Measurements from ENCODE around the gene RUFY4.

RUFY4 gene

DNA sequence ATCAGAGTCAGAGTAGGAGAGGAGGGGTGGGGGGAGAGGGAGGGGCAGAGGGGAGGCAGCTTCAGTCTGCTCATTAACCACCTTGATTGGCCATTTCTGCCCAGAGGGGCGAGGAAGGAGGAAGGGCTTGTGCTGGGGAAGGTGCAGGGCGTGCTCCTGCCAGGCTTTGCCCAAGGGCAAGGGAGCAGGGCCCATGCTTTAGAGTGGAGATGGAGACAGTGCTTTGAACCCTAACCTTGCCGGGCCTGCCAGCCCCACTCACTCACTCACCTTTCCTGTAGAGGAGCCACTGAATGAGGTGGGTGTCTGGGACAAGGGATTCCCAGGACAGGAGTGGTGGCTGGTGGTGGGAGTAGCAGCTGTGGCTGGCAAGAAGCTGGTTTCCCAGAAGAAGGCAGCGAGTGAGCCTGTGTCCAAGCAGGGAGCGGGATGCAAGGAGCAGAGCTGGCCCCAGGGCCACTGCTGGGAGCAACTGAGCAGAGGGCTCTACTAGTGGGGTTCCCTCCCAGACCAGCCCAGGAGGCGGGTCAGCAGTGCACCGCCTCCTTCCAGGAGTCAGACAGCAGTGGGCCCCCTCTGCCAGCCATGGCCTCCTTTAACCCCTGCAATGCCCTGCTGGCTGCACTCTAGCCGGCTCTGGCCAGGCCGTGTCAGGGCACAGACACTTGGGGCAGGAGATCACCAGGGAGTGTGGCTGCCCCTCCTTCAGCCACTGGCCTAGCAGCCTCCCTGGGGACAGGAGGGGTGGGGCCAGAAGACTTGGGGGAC lies 3.6 kb upstream of the RUFY4 start:
- H3K4me3 ChIP-seq (ENCODE audit: low read length): no peak overlapping the region
- H3K79me2 ChIP-seq (ENCODE audit: low read length): no peaks in the 10 kb centered on the region
- peaks cover 2% of the 10 kb centered on the region; the same call in 1 of the 2 replicates for H3K27me3 ChIP-seq (ENCODE audit: low read depth, low read length)
- TF ChIP-seq CTCF (IDR thresholded peaks at IDR 0.05; ENCODE audit: low read depth, low read length) (no peak), EZH2phosphoT487 (IDR thresholded peaks at IDR 0.05; ENCODE audit: low read depth) (no peak)
- no peak overlapping the region for H2AFZ ChIP-seq (ENCODE audit: low read depth, low read length)
- no peaks in the 10 kb centered on the region for H4K20me1 ChIP-seq (ENCODE audit: insufficient read depth, low read length)
- H3K4me1 ChIP-seq (ENCODE audit: low read length): peaks cover 31% of the 10 kb centered on the region
- H3K36me3 ChIP-seq (replicated peaks; ENCODE audit: low read depth, low read length): no peaks in the 10 kb centered on the region
- no peak overlapping the region for H3K9ac ChIP-seq (ENCODE audit: low read length)
- no peaks in the 10 kb centered on the region for H3K9me3 ChIP-seq (ENCODE audit: insufficient read depth, low read length)
- H3K27ac ChIP-seq (ENCODE audit: low read length): no peak overlapping the region
- H3K4me2 ChIP-seq (ENCODE audit: low read length): no peak overlapping the region

DNA sequence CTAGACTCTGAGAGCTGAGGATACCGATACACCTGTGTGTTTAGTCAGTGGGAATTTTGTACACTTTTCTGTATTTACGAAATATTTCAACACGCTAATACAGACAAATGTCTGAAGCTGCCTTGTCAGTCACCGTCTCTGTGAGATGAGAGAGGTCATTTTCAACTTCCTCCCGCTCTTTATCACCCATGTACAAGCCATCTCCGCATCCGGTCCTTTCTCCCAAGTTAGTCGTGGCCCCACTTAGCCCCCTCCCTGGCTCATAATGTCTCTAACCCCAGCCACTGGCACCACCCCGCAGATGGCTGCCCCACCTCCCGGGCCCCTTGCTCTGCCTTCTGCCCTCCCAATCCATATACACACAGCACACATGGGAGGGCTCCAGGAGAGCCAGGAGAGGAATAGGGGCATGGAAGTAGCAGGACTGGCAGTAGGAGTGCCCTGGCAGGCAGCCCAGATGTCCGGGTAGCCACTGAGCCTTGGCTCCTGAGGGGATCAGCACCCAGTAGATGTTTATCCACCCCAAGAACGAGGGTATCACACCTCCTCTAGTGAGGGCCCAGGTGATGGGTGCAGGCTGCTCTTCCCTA lies 2.0 kb upstream of the RUFY4 start:
- Histone ChIP-seq H3K36me3 (replicated peaks; ENCODE audit: low read depth, low read length) (no peaks in the 10 kb centered on the region), H3K9me3 (ENCODE audit: insufficient read depth, low read length) (no peaks in the 10 kb centered on the region), H3K4me2 (ENCODE audit: low read length) (no peak overlapping the region), H3K9ac (ENCODE audit: low read length) (no peak overlapping the region), H3K27ac (ENCODE audit: low read length) (no peak overlapping the region), H3K27me3 (ENCODE audit: low read depth, low read length) (peaks cover 2% of the 10 kb centered on the region; the same call in 1 of the 2 replicates), H3K79me2 (ENCODE audit: low read length) (no peaks in the 10 kb centered on the region), H3K4me1 (ENCODE audit: low read length) (peaks cover 31% of the 10 kb centered on the region), H3K4me3 (ENCODE audit: low read length) (no peak overlapping the region), H4K20me1 (ENCODE audit: insufficient read depth, low read length) (no peaks in the 10 kb centered on the region), H2AFZ (ENCODE audit: low read depth, low read length) (no peak overlapping the region)
- TF ChIP-seq CTCF (IDR thresholded peaks at IDR 0.05; ENCODE audit: low read depth, low read length) (no peak), EZH2phosphoT487 (IDR thresholded peaks at IDR 0.05; ENCODE audit: low read depth) (no peak)

DNA sequence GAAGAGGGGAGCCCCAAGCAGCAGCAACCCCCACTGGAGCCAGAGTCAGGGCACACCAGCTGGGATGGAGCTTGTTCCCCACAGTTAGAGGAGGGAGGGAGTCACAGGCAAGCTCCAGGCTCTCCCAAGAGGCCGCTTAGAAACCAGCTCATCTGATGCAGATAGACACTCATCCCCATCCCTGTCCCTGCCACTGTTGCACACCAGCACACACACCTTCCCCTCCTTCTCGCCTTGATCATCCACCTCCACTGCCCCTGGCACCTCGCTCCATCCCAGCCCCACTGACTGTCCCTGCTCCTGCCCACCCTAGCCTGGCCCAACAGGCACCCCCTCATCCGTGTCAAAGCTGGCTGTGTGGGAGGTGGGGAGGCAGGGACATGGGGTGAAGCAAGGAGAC lies 1.5 kb upstream of the RUFY4 start:
- TF ChIP-seq EZH2phosphoT487 (IDR thresholded peaks at IDR 0.05; ENCODE audit: low read depth) (no peak), CTCF (IDR thresholded peaks at IDR 0.05; ENCODE audit: low read depth, low read length) (no peak)
- no peak overlapping the region for H3K9ac ChIP-seq (ENCODE audit: low read length)
- H2AFZ ChIP-seq (ENCODE audit: low read depth, low read length): no peak overlapping the region
- no peaks in the 10 kb centered on the region for H4K20me1 ChIP-seq (ENCODE audit: insufficient read depth, low read length)
- H3K79me2 ChIP-seq (ENCODE audit: low read length): no peaks in the 10 kb centered on the region
- no peaks in the 10 kb centered on the region for H3K9me3 ChIP-seq (ENCODE audit: insufficient read depth, low read length)
- no peak overlapping the region for H3K4me3 ChIP-seq (ENCODE audit: low read length)
- no peak overlapping the region for H3K27ac ChIP-seq (ENCODE audit: low read length)
- H3K36me3 ChIP-seq (replicated peaks; ENCODE audit: low read depth, low read length): no peaks in the 10 kb centered on the region
- peaks cover 31% of the 10 kb centered on the region for H3K4me1 ChIP-seq (ENCODE audit: low read length)
- no peak overlapping the region for H3K4me2 ChIP-seq (ENCODE audit: low read length)
- peaks cover 2% of the 10 kb centered on the region; the same call in 1 of the 2 replicates for H3K27me3 ChIP-seq (ENCODE audit: low read depth, low read length)

GRCh38 chr2:218069606-218070300 lies 700 bp downstream of the RUFY4 start:
- Histone ChIP-seq H2AFZ (ENCODE audit: low read depth, low read length) (no peak overlapping the region), H3K4me1 (ENCODE audit: low read length) (peaks cover 13% of the 10 kb centered on the region), H3K27me3 (ENCODE audit: low read depth, low read length) (peaks cover 2% of the 10 kb centered on the region), H3K9me3 (ENCODE audit: insufficient read depth, low read length) (no peaks in the 10 kb centered on the region), H3K9ac (ENCODE audit: low read length) (no peak overlapping the region), H3K4me3 (ENCODE audit: low read length) (no peak overlapping the region), H4K20me1 (ENCODE audit: insufficient read depth, low read length) (no peaks in the 10 kb centered on the region), H3K27ac (ENCODE audit: low read length) (no peak overlapping the region), H3K4me2 (ENCODE audit: low read length) (peak overlapping the region; percentile 93), H3K79me2 (ENCODE audit: low read length) (no peaks in the 10 kb centered on the region), H3K36me3 (replicated peaks; ENCODE audit: low read depth, low read length) (no peaks in the 10 kb centered on the region)
- no peak for TF ChIP-seq EZH2phosphoT487 (IDR thresholded peaks at IDR 0.05; ENCODE audit: low read depth)
- TF ChIP-seq CTCF (IDR thresholded peaks at IDR 0.05; ENCODE audit: low read depth, low read length): no peak

Data from OCI-LY3 (cell line).